ENCODE measurements around the gene ERC1. TPM values are rescaled to one million over a fixed set of nuclear protein-coding genes. Genes with fewer than 3 reads are reported as not detected.

The ERC1 gene
- total RNA-seq, result 10 to 100 TPM; 50.0 to 88.1 (median 59.7) TPM

- H3K36me3 ChIP-seq, result peaks cover 0 to 5% (median 2%) of the 10 kb centered on the region in 4 donors
- peaks cover 31 to 59% (median 57%) of the 10 kb centered on the region in 4 donors for H3K4me1 ChIP-seq
- H3K27ac ChIP-seq (replicated peaks in 1 of 4), result peak within 1 kb of the TSS; percentile 95 to 99 (median 99)
- no peak for TF ChIP-seq EP300 (IDR thresholded peaks at IDR 0.05)
- TF ChIP-seq POLR2AphosphoS5 (IDR thresholded peaks at IDR 0.05), result peak; percentile 62 to 85
- TF ChIP-seq POLR2A (IDR thresholded peaks at IDR 0.05; ENCODE audit: low read depth), result peak; percentile 19
- peak in 1 of 3 experiments; percentile 15 for TF ChIP-seq CTCF (IDR thresholded peaks at IDR 0.05)
- H3K9me3 ChIP-seq, result no peaks in the 10 kb centered on the region
- H3K27me3 ChIP-seq, result no peaks in the 10 kb centered on the region
- WGBS, result 0% methylated on average over 6 of the region's 87 CpGs
- intact Hi-C loops (cut with DNase I), result loop anchor here (10.0 kb wide), 1 partner anchor 594 kb away; no protein-coding TSS in a partner anchor
- DNase-seq (ENCODE audit: extremely low spot score), result peak; percentile 96
- H3K4me3 ChIP-seq, result peak within 1 kb of the TSS; percentile 88 to 99 (median 98)
Measured at GRCh38 chr12:990661-991349, at the start of gene ERC1. Gene ERC1 (plus strand): TSS chr12:991223. CDS start chr12:1027904, 36,681 bp downstream.

GRCh38 chr12:943051-943450, 48.0 kb upstream of the ERC1 start:
- Histone ChIP-seq H3K36me3 (peaks cover 0 to 47% (median 12%) of the 10 kb centered on the region in 4 donors), H3K4me3 (no peak overlapping the region), H3K9me3 (no peaks in the 10 kb centered on the region), H3K4me1 (peaks cover 0 to 11% (median 3%) of the 10 kb centered on the region in 4 donors), H3K27ac (replicated peaks in 1 of 4) (no peak overlapping the region), H3K27me3 (no peaks in the 10 kb centered on the region)
- intact Hi-C loops (cut with DNase I), result no loop called here
- DNase-seq (ENCODE audit: extremely low spot score), result no peak
- 93% methylated on average over 5 of the region's 6 CpGs for WGBS
- TF ChIP-seq POLR2A (IDR thresholded peaks at IDR 0.05; ENCODE audit: low read depth) (no peak), POLR2AphosphoS5 (IDR thresholded peaks at IDR 0.05) (no peak), EP300 (IDR thresholded peaks at IDR 0.05) (no peak), CTCF (IDR thresholded peaks at IDR 0.05) (no peak)

- intact Hi-C loops (cut with DNase I), result no loop called here
- Histone ChIP-seq H3K36me3 (peaks cover 0 to 45% (median 12%) of the 10 kb centered on the region in 4 donors), H3K4me1 (peaks cover 7 to 18% (median 10%) of the 10 kb centered on the region in 4 donors), H3K27ac (replicated peaks in 1 of 4) (no peak overlapping the region), H3K4me3 (no peak overlapping the region), H3K27me3 (no peaks in the 10 kb centered on the region), H3K9me3 (no peaks in the 10 kb centered on the region)
- no peak for TF ChIP-seq POLR2AphosphoS5 (IDR thresholded peaks at IDR 0.05)
- TF ChIP-seq CTCF (IDR thresholded peaks at IDR 0.05), result no peak
- no peak for TF ChIP-seq POLR2A (IDR thresholded peaks at IDR 0.05; ENCODE audit: low read depth)
- no peak for TF ChIP-seq EP300 (IDR thresholded peaks at IDR 0.05)
- 75% methylated on average over 7 of the region's 7 CpGs for WGBS
- DNase-seq (ENCODE audit: extremely low spot score), result no peak
Measured at GRCh38 chr12:944211-944610, 46.8 kb upstream of the ERC1 start.

GRCh38 chr12:946212-946611, 44.8 kb upstream of the ERC1 start:
- DNase-seq (ENCODE audit: extremely low spot score), result no peak
- intact Hi-C loops (cut with DNase I), result no loop called here
- H3K27ac ChIP-seq (replicated peaks in 1 of 4), result no peak overlapping the region
- TF ChIP-seq EP300 (IDR thresholded peaks at IDR 0.05) (no peak), POLR2AphosphoS5 (IDR thresholded peaks at IDR 0.05) (no peak)
- no peak overlapping the region for H3K4me3 ChIP-seq
- H3K4me1 ChIP-seq, result peaks cover 13 to 18% (median 15%) of the 10 kb centered on the region in 4 donors
- H3K9me3 ChIP-seq, result no peaks in the 10 kb centered on the region
- no peaks in the 10 kb centered on the region for H3K27me3 ChIP-seq
- H3K36me3 ChIP-seq, result peaks cover 0 to 31% (median 7%) of the 10 kb centered on the region in 4 donors

- Histone ChIP-seq H3K4me3 (no peak overlapping the region), H3K27me3 (no peaks in the 10 kb centered on the region), H3K4me1 (peaks cover 13 to 18% (median 15%) of the 10 kb centered on the region in 4 donors), H3K36me3 (peaks cover 0 to 27% (median 7%) of the 10 kb centered on the region in 4 donors), H3K9me3 (no peaks in the 10 kb centered on the region), H3K27ac (replicated peaks in 1 of 4) (no peak overlapping the region)
- TF ChIP-seq POLR2AphosphoS5 (IDR thresholded peaks at IDR 0.05) (no peak), POLR2A (IDR thresholded peaks at IDR 0.05; ENCODE audit: low read depth) (no peak), EP300 (IDR thresholded peaks at IDR 0.05) (no peak), CTCF (IDR thresholded peaks at IDR 0.05) (no peak)
- 79% methylated on average over 6 of the region's 6 CpGs for WGBS
- intact Hi-C loops (cut with DNase I), result no loop called here
- no peak for DNase-seq (ENCODE audit: extremely low spot score)
Measured at GRCh38 chr12:946631-947030, 44.4 kb upstream of the ERC1 start.

All from esophagus muscularis mucosa (tissue), 4 donors.